ENCODE results near the gene SEMA3D.
"Not testable (repeated sequence)": the region's sequence is repeated elsewhere in the genome, so short reads cannot be mapped to it uniquely, and the experiment has no call there.

SEMA3D gene

GRCh38 chr7:85023066-85023712, 163.7 kb downstream of the SEMA3D start:
- DNase-seq: peak; percentile 8

- no peak for DNase-seq
These were observed 164.7 kb downstream of the SEMA3D start for GRCh38 chr7:85022064-85022697.

- no peak for DNase-seq
These were observed 165.7 kb downstream of the SEMA3D start for GRCh38 chr7:85021101-85021704.

GRCh38 chr7:85019778-85020177, 167.1 kb downstream of the SEMA3D start:
- no peak for DNase-seq

- DNase-seq: no peak
These were observed 167.7 kb downstream of the SEMA3D start for GRCh38 chr7:85019176-85019575.

- no peak for DNase-seq
These were observed 168.4 kb downstream of the SEMA3D start for GRCh38 chr7:85018498-85018897.

- no peak for DNase-seq
These were observed 170.6 kb downstream of the SEMA3D start for GRCh38 chr7:85016286-85016685.

GRCh38 chr7:85014936-85015660, 171.8 kb downstream of the SEMA3D start:
- DNase-seq: no peak

- DNase-seq: no peak
These were observed 175.7 kb downstream of the SEMA3D start for GRCh38 chr7:85011127-85011526.

GRCh38 chr7:85010306-85010705, 176.6 kb downstream of the SEMA3D start:
- DNase-seq: no peak

GRCh38 chr7:85006754-85007153, 180.1 kb downstream of the SEMA3D start:
- DNase-seq: no peak

- no peak for DNase-seq
These were observed 182.5 kb downstream of the SEMA3D start for GRCh38 chr7:85004402-85004801.

GRCh38 chr7:85001495-85002345, 185.1 kb downstream of the SEMA3D start:
- DNase-seq: no peak

- DNase-seq: no peak
These were observed 186.0 kb downstream of the SEMA3D start for GRCh38 chr7:85000735-85001350.

- no peak for DNase-seq
These were observed 187.4 kb downstream of the SEMA3D start for GRCh38 chr7:84999450-84999849.

GRCh38 chr7:84998665-84999064, 188.2 kb downstream of the SEMA3D start:
- DNase-seq: no peak

GRCh38 chr7:84997626-84998025, 189.2 kb downstream of the SEMA3D start:
- no peak for DNase-seq

GRCh38 chr7:84992954-84993353, 193.9 kb downstream of the SEMA3D start:
- not testable (repeated sequence) for DNase-seq

- DNase-seq: no peak
These were observed 201.6 kb downstream of the SEMA3D start for GRCh38 chr7:84985073-84985784.

GRCh38 chr7:84982199-84982598, 204.7 kb downstream of the SEMA3D start:
- DNase-seq: no peak

Measured in effector CD4-positive, alpha-beta T cell (primary cell).